ENCODE measurements around the gene KANTR. TPM values are rescaled to one million over a fixed set of nuclear protein-coding genes. Genes with fewer than 3 reads are reported as not detected.

The KANTR gene, protein sequence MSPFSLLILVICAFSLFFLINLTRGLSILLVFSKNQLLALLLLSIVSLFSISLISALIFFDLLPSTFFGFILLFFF
- total RNA-seq = 10 to 100 TPM; 10.5 to 18.5 (median 15.7) TPM
- long read RNA-seq, donor 1, partial matches to known transcripts = 1 of 7 reads
- long read RNA-seq, donor 1, other reads (novel, unspliced or antisense) = 4 of 7 reads
- long read RNA-seq, donor 2 = 0 reads

DNA sequence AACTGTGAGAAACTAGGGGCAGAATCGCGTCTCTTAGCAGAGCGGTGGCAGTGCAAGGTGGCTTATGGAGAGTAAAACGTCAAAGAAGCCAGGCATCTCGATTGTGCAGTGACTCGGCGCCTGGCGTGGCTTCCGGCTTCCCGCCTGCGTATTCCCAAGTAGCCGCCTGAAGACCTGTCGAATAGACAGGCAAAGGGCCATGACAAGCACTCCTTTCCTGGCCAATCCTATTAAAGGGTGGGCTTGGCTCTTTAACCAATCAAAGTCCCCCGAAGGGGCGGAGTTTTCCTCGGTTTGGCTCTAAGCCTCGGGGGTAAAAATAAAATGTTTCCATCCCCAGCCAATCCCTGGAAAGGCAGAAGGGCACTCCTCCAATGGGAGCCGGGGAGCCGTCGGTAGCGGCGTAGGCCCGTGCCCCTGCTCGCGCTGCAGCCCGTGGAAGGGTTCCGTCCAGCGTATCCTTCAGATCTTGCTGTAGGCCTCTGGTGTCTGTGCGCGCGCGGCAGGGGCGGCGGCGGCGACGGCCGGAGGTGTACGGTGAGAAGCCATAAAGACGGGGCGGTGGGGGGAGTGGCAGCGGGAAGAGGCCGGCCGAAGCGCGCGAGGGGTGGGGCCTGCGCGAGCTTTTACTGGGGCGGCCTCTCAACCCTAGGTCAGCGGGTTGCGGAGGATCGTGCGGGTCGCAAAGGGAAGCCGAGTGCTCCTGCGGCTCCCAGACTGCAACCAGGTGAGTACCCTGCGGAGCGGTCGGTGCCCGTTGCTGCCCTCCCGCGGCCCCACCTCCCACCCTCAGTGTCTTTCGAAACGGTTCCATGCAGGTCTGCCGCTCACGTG, at the start of gene KANTR:
TSS of gene KANTR (plus strand) at position 395 of the 834 bp plus-strand sequence. CDS start 30,131 bp downstream, outside the sequence.
- no peaks in the 10 kb centered on the region for H3K9me3 ChIP-seq
- H3K36me3 ChIP-seq (ENCODE audit: low read depth) = no peaks in the 10 kb centered on the region
- H3K4me3 ChIP-seq = peak within 1 kb of the TSS; percentile 22
- TF ChIP-seq, protein P1, sequence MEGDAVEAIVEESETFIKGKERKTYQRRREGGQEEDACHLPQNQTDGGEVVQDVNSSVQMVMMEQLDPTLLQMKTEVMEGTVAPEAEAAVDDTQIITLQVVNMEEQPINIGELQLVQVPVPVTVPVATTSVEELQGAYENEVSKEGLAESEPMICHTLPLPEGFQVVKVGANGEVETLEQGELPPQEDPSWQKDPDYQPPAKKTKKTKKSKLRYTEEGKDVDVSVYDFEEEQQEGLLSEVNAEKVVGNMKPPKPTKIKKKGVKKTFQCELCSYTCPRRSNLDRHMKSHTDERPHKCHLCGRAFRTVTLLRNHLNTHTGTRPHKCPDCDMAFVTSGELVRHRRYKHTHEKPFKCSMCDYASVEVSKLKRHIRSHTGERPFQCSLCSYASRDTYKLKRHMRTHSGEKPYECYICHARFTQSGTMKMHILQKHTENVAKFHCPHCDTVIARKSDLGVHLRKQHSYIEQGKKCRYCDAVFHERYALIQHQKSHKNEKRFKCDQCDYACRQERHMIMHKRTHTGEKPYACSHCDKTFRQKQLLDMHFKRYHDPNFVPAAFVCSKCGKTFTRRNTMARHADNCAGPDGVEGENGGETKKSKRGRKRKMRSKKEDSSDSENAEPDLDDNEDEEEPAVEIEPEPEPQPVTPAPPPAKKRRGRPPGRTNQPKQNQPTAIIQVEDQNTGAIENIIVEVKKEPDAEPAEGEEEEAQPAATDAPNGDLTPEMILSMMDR (IDR thresholded peaks at IDR 0.05) = no peak
- intact Hi-C loops (cut with DNase I, micrococcal nuclease) = no loop called here
- H3K4me1 ChIP-seq (ENCODE audit: low read depth) = no peaks in the 10 kb centered on the region
- ATAC-seq = peak; percentile 91
- peak; percentile 84 to 89 (median 89) for DNase-seq

DNA sequence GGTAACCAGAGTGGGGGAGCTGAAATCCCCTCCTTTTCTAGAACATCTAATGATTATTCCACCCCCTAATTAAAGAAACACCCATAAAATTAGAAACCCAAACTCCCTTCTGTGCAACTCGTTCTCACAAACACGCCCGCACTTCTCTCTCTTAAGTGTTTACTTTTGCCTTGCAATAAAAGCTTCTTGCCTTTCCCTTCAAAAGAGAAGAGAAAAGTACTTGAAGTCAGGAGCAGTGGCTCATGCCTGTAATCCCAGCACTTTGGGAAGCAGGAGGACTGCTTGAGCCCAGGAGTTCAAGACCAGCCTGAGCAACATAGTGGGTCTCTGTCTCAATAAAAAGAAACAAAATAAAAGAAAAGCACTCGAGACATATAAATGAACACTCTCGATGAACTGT, 48.9 kb upstream of the KANTR start:
- TF ChIP-seq, protein P1 (IDR thresholded peaks at IDR 0.05) = no peak
- DNase-seq (no peak), ATAC-seq (no peak)
- no peaks in the 10 kb centered on the region for H3K4me1 ChIP-seq (ENCODE audit: low read depth)
- H3K36me3 ChIP-seq (ENCODE audit: low read depth) = no peaks in the 10 kb centered on the region
- intact Hi-C loops (cut with DNase I, micrococcal nuclease) = no loop called here
- no peak overlapping the region for H3K4me3 ChIP-seq
- H3K9me3 ChIP-seq = no peaks in the 10 kb centered on the region

DNA sequence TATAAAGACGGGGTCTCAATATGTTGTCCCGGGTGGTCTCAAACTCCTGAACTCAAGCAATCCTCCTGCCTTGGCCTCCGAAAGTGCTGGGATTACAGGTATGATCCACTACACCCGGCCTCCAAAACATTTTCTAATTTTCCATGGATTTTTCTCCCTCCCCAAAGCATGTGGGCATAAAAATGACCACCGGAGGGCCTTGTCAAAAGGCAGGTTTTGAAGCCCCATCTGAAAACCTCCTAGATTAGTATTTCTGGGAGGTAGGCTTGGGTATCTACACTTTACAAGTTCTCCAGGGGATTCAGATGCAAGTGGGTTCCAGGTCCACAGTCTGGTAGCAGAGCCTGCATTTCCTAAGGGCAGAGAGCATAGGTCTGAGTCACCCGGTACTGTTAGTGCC, 46.7 kb upstream of the KANTR start:
- ATAC-seq = no peak
- H3K4me1 ChIP-seq (ENCODE audit: low read depth) = no peaks in the 10 kb centered on the region
- no peak overlapping the region for H3K4me3 ChIP-seq
- no peaks in the 10 kb centered on the region for H3K9me3 ChIP-seq
- no peaks in the 10 kb centered on the region for H3K36me3 ChIP-seq (ENCODE audit: low read depth)
- TF ChIP-seq, protein P1 (IDR thresholded peaks at IDR 0.05) = no peak
- intact Hi-C loops (cut with DNase I, micrococcal nuclease) = no loop called here
- no peak for DNase-seq

DNA sequence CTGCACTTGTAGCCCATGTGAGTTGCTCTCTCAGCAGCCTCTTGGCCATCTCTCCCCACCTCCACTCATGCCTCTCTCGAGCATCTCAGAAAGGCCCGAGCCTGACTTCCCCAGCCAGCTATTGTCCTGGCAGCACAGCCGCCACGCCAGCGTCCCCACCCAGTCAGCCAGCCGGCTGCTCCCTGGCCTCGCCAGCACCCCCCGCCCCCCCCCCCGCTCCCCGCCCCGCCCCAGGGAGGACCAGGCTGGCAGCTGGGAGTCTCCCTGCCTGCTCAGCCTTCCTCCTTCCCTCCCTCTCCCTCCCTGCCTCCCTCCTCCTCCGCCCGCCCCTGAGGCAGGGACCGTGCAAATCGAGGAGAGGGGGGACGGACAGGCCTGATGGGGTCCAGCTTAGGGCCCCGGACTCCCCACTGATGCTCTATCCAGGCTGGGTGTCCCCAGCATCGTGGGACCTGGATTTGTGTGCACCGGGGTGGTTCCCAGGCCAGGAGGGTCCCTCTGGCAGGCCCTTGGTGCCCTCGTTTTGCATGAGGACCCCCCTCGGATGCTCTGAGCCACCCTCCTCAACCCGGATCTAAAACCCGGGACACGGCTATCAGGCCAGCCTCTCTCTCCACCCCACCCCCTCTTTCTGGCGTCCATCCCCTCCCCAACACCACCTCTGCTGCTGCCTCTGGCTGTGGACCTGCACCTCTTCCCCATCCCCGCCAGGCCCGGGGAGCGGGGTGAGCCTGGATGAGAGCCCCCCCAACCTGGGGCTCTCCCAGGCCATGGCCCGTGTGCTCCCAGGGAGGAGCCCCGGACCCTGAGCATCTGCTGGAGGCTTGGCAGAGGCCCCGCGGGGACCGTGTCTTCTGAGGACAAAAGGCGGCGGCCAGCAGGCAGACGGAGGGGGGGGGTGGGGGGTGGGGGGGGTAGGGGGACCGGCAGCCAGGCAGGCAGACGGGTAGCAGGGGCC, 45.5 kb upstream of the KANTR start, which contains the start of gene GPR173:
TSS of gene GPR173 (plus strand) at position 621 of the 958 bp plus-strand sequence. CDS start 27,833 bp downstream, outside the sequence.
- Histone ChIP-seq H3K4me1 (ENCODE audit: low read depth) (no peaks in the 10 kb centered on the region), H3K4me3 (no peak within 1 kb of the TSS), H3K36me3 (ENCODE audit: low read depth) (no peaks in the 10 kb centered on the region), H3K9me3 (no peaks in the 10 kb centered on the region)
- ATAC-seq = peak; percentile 78
- intact Hi-C loops (cut with DNase I, micrococcal nuclease) = no loop called here
- TF ChIP-seq, protein P1 (IDR thresholded peaks at IDR 0.05) = no peak
- peak; percentile 23 to 57 (median 50) for DNase-seq

DNA sequence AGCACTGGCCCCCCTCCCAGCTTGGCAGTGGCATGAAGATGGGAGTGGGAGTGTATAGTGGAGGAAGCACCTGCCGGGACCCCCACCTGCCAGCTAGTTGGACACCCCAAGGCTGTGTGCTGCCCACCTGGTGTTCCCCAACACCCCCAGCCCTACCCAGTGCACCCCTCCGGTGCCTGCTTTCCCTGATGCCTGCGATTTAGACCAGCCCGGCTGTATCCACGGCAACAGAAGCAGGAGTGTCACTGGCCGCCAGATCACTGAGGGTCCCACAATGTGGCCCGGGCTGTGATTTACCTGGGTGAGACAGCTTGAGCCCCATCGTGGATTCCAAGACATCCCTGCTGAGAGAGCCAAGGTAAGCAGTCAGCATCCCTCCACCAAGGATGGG, 44.8 kb upstream of the KANTR start:
- ATAC-seq (no peak), DNase-seq (no peak)
- H3K4me3 ChIP-seq = no peak overlapping the region
- intact Hi-C loops (cut with DNase I, micrococcal nuclease) = no loop called here
- TF ChIP-seq, protein P1 (IDR thresholded peaks at IDR 0.05) = no peak
- no peaks in the 10 kb centered on the region for H3K36me3 ChIP-seq (ENCODE audit: low read depth)
- H3K4me1 ChIP-seq (ENCODE audit: low read depth) = no peaks in the 10 kb centered on the region
- no peaks in the 10 kb centered on the region for H3K9me3 ChIP-seq
